ENCODE measurements around the gene SUMO3. TPM values are rescaled to one million over a fixed set of nuclear protein-coding genes. Genes with fewer than 3 reads are reported as not detected.

The SUMO3 gene
- total RNA-seq, 2 experiments from 2014 or later = 87.1 to 94.7 TPM

- H3K36me3 Mint-ChIP-seq (ENCODE audit: low read depth) = peaks cover 40% of the 10 kb centered on the region
- peaks cover 31% of the 10 kb centered on the region for H3K4me1 Mint-ChIP-seq (ENCODE audit: low read depth)
- no peak overlapping the region for H3K4me3 Mint-ChIP-seq
- DNase-seq = no peak
- no peak overlapping the region for H3K27ac Mint-ChIP-seq
- CTCF ChIA-PET = no interaction called here
- intact Hi-C loops (cut with micrococcal nuclease) = no loop called here
- no peaks in the 10 kb centered on the region for H3K27me3 Mint-ChIP-seq (ENCODE audit: low read depth)
- H3K9me3 Mint-ChIP-seq = no peaks in the 10 kb centered on the region
These were observed 12.0 kb downstream of the SUMO3 start for GRCh38 chr21:44805859-44806258.

GRCh38 chr21:44805226-44805625, 12.6 kb downstream of the SUMO3 start:
- H3K27me3 Mint-ChIP-seq (ENCODE audit: low read depth) = no peaks in the 10 kb centered on the region
- intact Hi-C loops (cut with micrococcal nuclease) = no loop called here
- no peaks in the 10 kb centered on the region for H3K9me3 Mint-ChIP-seq
- H3K27ac Mint-ChIP-seq = no peak overlapping the region
- H3K4me3 Mint-ChIP-seq = no peak overlapping the region
- peaks cover 36% of the 10 kb centered on the region for H3K4me1 Mint-ChIP-seq (ENCODE audit: low read depth)
- CTCF ChIA-PET = no interaction called here
- DNase-seq = no peak
- peaks cover 39% of the 10 kb centered on the region for H3K36me3 Mint-ChIP-seq (ENCODE audit: low read depth)

GRCh38 chr21:44804762-44805161, 13.1 kb downstream of the SUMO3 start:
- CTCF ChIA-PET = interaction anchor here (2.3 kb wide), 1 partner anchor 11 kb away, joined by 8 read pairs; no protein-coding TSS in a partner anchor
- H3K4me1 Mint-ChIP-seq (ENCODE audit: low read depth) = peaks cover 36% of the 10 kb centered on the region
- no peak for DNase-seq
- no peaks in the 10 kb centered on the region for H3K9me3 Mint-ChIP-seq
- no peak overlapping the region for H3K27ac Mint-ChIP-seq
- no peaks in the 10 kb centered on the region for H3K27me3 Mint-ChIP-seq (ENCODE audit: low read depth)
- H3K36me3 Mint-ChIP-seq (ENCODE audit: low read depth) = peaks cover 41% of the 10 kb centered on the region
- intact Hi-C loops (cut with micrococcal nuclease) = no loop called here
- no peak overlapping the region for H3K4me3 Mint-ChIP-seq

GRCh38 chr21:44803651-44804050, 14.2 kb downstream of the SUMO3 start:
- Mint-ChIP-seq H3K4me1 (ENCODE audit: low read depth) (peaks cover 47% of the 10 kb centered on the region), H3K4me3 (peak overlapping the region; percentile 83), H3K27me3 (ENCODE audit: low read depth) (no peaks in the 10 kb centered on the region), H3K9me3 (no peaks in the 10 kb centered on the region), H3K27ac (no peak overlapping the region), H3K36me3 (ENCODE audit: low read depth) (peaks cover 43% of the 10 kb centered on the region)
- DNase-seq = no peak
- intact Hi-C loops (cut with micrococcal nuclease) = no loop called here
- CTCF ChIA-PET = interaction anchor here (1.2 to 2.3 kb wide), 3 partner anchors 10 to 129 kb away, joined by 3 to 8 read pairs (median 5); no protein-coding TSS in a partner anchor

GRCh38 chr21:44802396-44803153, 15.3 kb downstream of the SUMO3 start:
- H3K4me1 Mint-ChIP-seq (ENCODE audit: low read depth) = peaks cover 55% of the 10 kb centered on the region
- H3K36me3 Mint-ChIP-seq (ENCODE audit: low read depth) = peaks cover 51% of the 10 kb centered on the region
- peak overlapping the region; percentile 83 for H3K4me3 Mint-ChIP-seq
- CTCF ChIA-PET = interaction anchor here (0.6 to 2.3 kb wide), 7 partner anchors 9 to 130 kb away, joined by 3 to 9 read pairs (median 3); no protein-coding TSS in a partner anchor
- H3K27ac Mint-ChIP-seq = peak overlapping the region; percentile 52
- DNase-seq = no peak
- H3K27me3 Mint-ChIP-seq (ENCODE audit: low read depth) = no peaks in the 10 kb centered on the region
- no peaks in the 10 kb centered on the region for H3K9me3 Mint-ChIP-seq
- intact Hi-C loops (cut with micrococcal nuclease) = no loop called here

- Mint-ChIP-seq H3K36me3 (ENCODE audit: low read depth) (peaks cover 47% of the 10 kb centered on the region), H3K27me3 (ENCODE audit: low read depth) (no peaks in the 10 kb centered on the region), H3K27ac (peak within 1 kb of the TSS; percentile 83), H3K4me1 (ENCODE audit: low read depth) (peaks cover 58% of the 10 kb centered on the region), H3K9me3 (no peaks in the 10 kb centered on the region), H3K4me3 (peak within 1 kb of the TSS; percentile 98)
- DNase-seq = peak; percentile 83
- intact Hi-C loops (cut with micrococcal nuclease) = loop anchor here (1.0 to 2.0 kb wide), 3 partner anchors 16 to 125 kb away; no protein-coding TSS in a partner anchor
- CTCF ChIA-PET = interaction anchor here (0.6 to 4.0 kb wide), 16 partner anchors 8 to 183 kb away, joined by 3 to 34 read pairs (median 4); partner anchors contain the start of genes ITGB2 and SUMO3
These were observed 16.1 kb downstream of the SUMO3 start, which contains the start of gene UBE2G2 for GRCh38 chr21:44801468-44802395. UBE2G2 (minus strand) TSS chr21:44801820; CDS start chr21:44801748, 72 bp downstream.

GRCh38 chr21:44800971-44801467, 16.8 kb downstream of the SUMO3 start:
- intact Hi-C loops (cut with micrococcal nuclease) = loop anchor here (1.0 to 2.0 kb wide), 3 partner anchors 16 to 126 kb away; no protein-coding TSS in a partner anchor

GRCh38 chr21:44800103-44800502, 17.8 kb downstream of the SUMO3 start:
- peaks cover 44% of the 10 kb centered on the region for H3K36me3 Mint-ChIP-seq (ENCODE audit: low read depth)
- intact Hi-C loops (cut with micrococcal nuclease) = loop anchor here (2.0 kb wide), 1 partner anchor 127 kb away; no protein-coding TSS in a partner anchor
- DNase-seq = peak; percentile 30
- no peaks in the 10 kb centered on the region for H3K27me3 Mint-ChIP-seq (ENCODE audit: low read depth)
- H3K27ac Mint-ChIP-seq = peak overlapping the region; percentile 21
- H3K4me3 Mint-ChIP-seq = peak overlapping the region; percentile 98
- CTCF ChIA-PET = interaction anchor here (0.6 to 4.0 kb wide), 20 partner anchors 9 to 330 kb away, joined by 3 to 34 read pairs (median 5); no protein-coding TSS in a partner anchor
- no peaks in the 10 kb centered on the region for H3K9me3 Mint-ChIP-seq
- H3K4me1 Mint-ChIP-seq (ENCODE audit: low read depth) = peaks cover 72% of the 10 kb centered on the region

More at GRCh38 chr21:44800971-44801467, 16.8 kb downstream of the SUMO3 start:
- Mint-ChIP-seq H3K36me3 (ENCODE audit: low read depth) (peaks cover 47% of the 10 kb centered on the region), H3K27me3 (ENCODE audit: low read depth) (no peaks in the 10 kb centered on the region), H3K27ac (peak overlapping the region; percentile 83), H3K9me3 (no peaks in the 10 kb centered on the region), H3K4me3 (peak overlapping the region; percentile 98), H3K4me1 (ENCODE audit: low read depth) (peaks cover 65% of the 10 kb centered on the region)
- DNase-seq = peak; percentile 40
- CTCF ChIA-PET = interaction anchor here (0.7 to 4.0 kb wide), 25 partner anchors 8 to 329 kb away, joined by 3 to 34 read pairs (median 4); partner anchors contain the start of genes ITGB2 and SUMO3

- CTCF ChIA-PET = interaction anchor here (0.6 to 4.0 kb wide), 13 partner anchors 8 to 289 kb away, joined by 3 to 34 read pairs (median 6); no protein-coding TSS in a partner anchor
These were observed 18.2 kb downstream of the SUMO3 start for GRCh38 chr21:44799646-44800045.

GRCh38 chr21:44797775-44798174, 20.1 kb downstream of the SUMO3 start:
- Mint-ChIP-seq H3K9me3 (no peaks in the 10 kb centered on the region), H3K4me3 (no peak overlapping the region), H3K36me3 (ENCODE audit: low read depth) (peaks cover 29% of the 10 kb centered on the region), H3K4me1 (ENCODE audit: low read depth) (peaks cover 71% of the 10 kb centered on the region), H3K27me3 (ENCODE audit: low read depth) (no peaks in the 10 kb centered on the region), H3K27ac (no peak overlapping the region)
- CTCF ChIA-PET = no interaction called here
- intact Hi-C loops (cut with micrococcal nuclease) = no loop called here
- no peak for DNase-seq

More at GRCh38 chr21:44799646-44800045, 18.2 kb downstream of the SUMO3 start:
- peak overlapping the region; percentile 26 for H3K4me3 Mint-ChIP-seq
- intact Hi-C loops (cut with micrococcal nuclease) = loop anchor here (1.0 to 2.0 kb wide), 2 partner anchors 47 to 127 kb away; no protein-coding TSS in a partner anchor
- H3K27ac Mint-ChIP-seq = peak overlapping the region; percentile 21
- DNase-seq = no peak
- no peaks in the 10 kb centered on the region for H3K9me3 Mint-ChIP-seq
- H3K36me3 Mint-ChIP-seq (ENCODE audit: low read depth) = peaks cover 41% of the 10 kb centered on the region
- H3K27me3 Mint-ChIP-seq (ENCODE audit: low read depth) = no peaks in the 10 kb centered on the region
- peaks cover 72% of the 10 kb centered on the region for H3K4me1 Mint-ChIP-seq (ENCODE audit: low read depth)

- no peaks in the 10 kb centered on the region for H3K27me3 Mint-ChIP-seq (ENCODE audit: low read depth)
- H3K9me3 Mint-ChIP-seq = no peaks in the 10 kb centered on the region
- H3K27ac Mint-ChIP-seq = no peak overlapping the region
- no peak overlapping the region for H3K4me3 Mint-ChIP-seq
- H3K4me1 Mint-ChIP-seq (ENCODE audit: low read depth) = peaks cover 76% of the 10 kb centered on the region
- CTCF ChIA-PET = interaction anchor here (0.8 to 1.0 kb wide), 2 partner anchors 80 to 284 kb away, joined by 3 to 4 read pairs; no protein-coding TSS in a partner anchor
- intact Hi-C loops (cut with micrococcal nuclease) = no loop called here
- DNase-seq = no peak
- H3K36me3 Mint-ChIP-seq (ENCODE audit: low read depth) = peaks cover 33% of the 10 kb centered on the region
These were observed 22.5 kb downstream of the SUMO3 start for GRCh38 chr21:44795342-44795741.

Data from activated naive CD4-positive, alpha-beta T cell treated with anti-CD3 and anti-CD28 coated beads for 36 hours (primary cell).